SK-N-SH (cell line): ENCODE measurements around the gene ABCG4. TPM values are rescaled to one million over a fixed set of nuclear protein-coding genes. Genes with fewer than 3 reads are reported as not detected.

Source experiments
- CTCF ChIA-PET: fragments of 300-600, 350-600 bp; formaldehyde crosslinking; extraction: SDS; loops from one replicate; lab custom pipeline; 2021; lab: Yijun Ruan, JAX
- POLR2A ChIA-PET: fragments of 350-600 bp; sonication (Branson Sonifier 250); formaldehyde crosslinking; extraction: SDS; loops from one replicate; lab custom pipeline; 2020; ENCODE audit warnings: antibody characterized with exemption, inconsistent platforms; lab: Yijun Ruan, JAX
- DNase-seq: peaks from one replicate; pipeline ENCODE4 v3.0.0; 2012
- H2AFZ ChIP-seq: fragments of 200-600 bp; sonication (generic); 2 replicates; pipeline ENCODE4 v1.8.1; 2016; ENCODE audit warnings: antibody characterized with exemption, mild to moderate bottlenecking, low read depth
- H3F3A ChIP-seq: fragments of 200-600 bp; sonication (generic); replicated peaks from 2 replicates; pipeline ENCODE3; 2016; ENCODE audit warnings: antibody characterized with exemption, mild to moderate bottlenecking; ENCODE audit not compliant: insufficient read depth
- H3K27ac ChIP-seq, 2 experiments: fragments of 200-500 bp in 1 of 2; fragments of 200-600 bp in 1 of 2; sonication (Bioruptor generic) in 1 of 2; sonication (generic), shearing (Covaris generic) in 1 of 2; 2 replicates each; pipeline versions ENCODE4 v1.5.1 to v1.6.1; 2014 to 2016; ENCODE audit warnings: low read depth in 2 of 2, inconsistent platforms in 1 of 2, low read length in 1 of 2, mild to moderate bottlenecking in 1 of 2, mixed read lengths in 1 of 2
- H3K27me3 ChIP-seq: fragments of 200-600 bp; sonication (generic), shearing (Covaris generic); 2 replicates; pipeline ENCODE4 v1.6.1; 2016; ENCODE audit warnings: mixed run types; ENCODE audit not compliant: insufficient read depth
- H3K36me3 ChIP-seq, 2 experiments: fragments of 200-500 bp in 1 of 2; fragments of 200-600 bp in 1 of 2; sonication (Bioruptor generic) in 1 of 2; sonication (generic) in 1 of 2; replicated peaks in 1 of 2; 2 replicates each; pipeline versions ENCODE3 to v1.5.1; 2014 to 2016; ENCODE audit warnings: low read length in 1 of 2, mild to moderate bottlenecking in 1 of 2; ENCODE audit not compliant: insufficient read depth in 2 of 2, control insufficient read depth in 1 of 2
- H3K4me1 ChIP-seq, 2 experiments: fragments of 200-500 bp in 1 of 2; fragments of 200-600 bp in 1 of 2; sonication (Bioruptor generic) in 1 of 2; sonication (generic), shearing (Covaris generic) in 1 of 2; 2 replicates each; pipeline versions ENCODE4 v1.5.1 to v1.6.1; 2014 to 2016; ENCODE audit warnings: low read depth in 1 of 2, low read length in 1 of 2, mixed run types in 1 of 2; ENCODE audit not compliant: insufficient read depth in 2 of 2, control insufficient read depth in 1 of 2
- H3K4me2 ChIP-seq: fragments of 200-600 bp; sonication (generic), shearing (Covaris generic); 2 replicates; pipeline ENCODE4 v1.6.1; 2017; ENCODE audit warnings: mixed run types
- H3K4me3 ChIP-seq, 2 experiments: fragments of 200-500 bp in 1 of 2; fragments of 200-600 bp in 1 of 2; sonication (Bioruptor generic) in 1 of 2; sonication (generic), shearing (Covaris generic) in 1 of 2; 2 replicates each; pipeline versions ENCODE4 v1.5.1 to v1.8.1; 2014 to 2016; ENCODE audit warnings: low read depth in 2 of 2, inconsistent platforms in 1 of 2, low read length in 1 of 2, mild to moderate bottlenecking in 1 of 2, mixed read lengths in 1 of 2, moderate library complexity in 1 of 2
- H3K79me2 ChIP-seq: fragments of 200-600 bp; sonication (generic); 2 replicates; pipeline ENCODE4 v1.8.1; 2017; ENCODE audit warnings: mild to moderate bottlenecking; ENCODE audit not compliant: insufficient read depth
- H3K9ac ChIP-seq: fragments of 200-600 bp; sonication (generic); 2 replicates; pipeline ENCODE4 v1.6.1; 2017; ENCODE audit warnings: mixed run types
- H3K9me2 ChIP-seq: fragments of 200-600 bp; sonication (generic); 2 replicates; pipeline ENCODE4 v1.6.1; 2017; ENCODE audit warnings: mixed run types
- H3K9me3 ChIP-seq: fragments of 200-600 bp; sonication (generic); 2 replicates; pipeline ENCODE4 v1.6.1; 2017; ENCODE audit warnings: mixed run types, mild to moderate bottlenecking, moderate library complexity
- H4K20me1 ChIP-seq: fragments of 200-600 bp; sonication (generic); 2 replicates; pipeline ENCODE4 v1.6.1; 2017; ENCODE audit warnings: mild to moderate bottlenecking, mixed run types; ENCODE audit not compliant: insufficient read depth
- CHD2 ChIP-seq: fragments of 150-350 bp; IDR thresholded peaks from 2 replicates; pipeline ENCODE4 v1.6.1; 2018; ENCODE audit warnings: low read length; ENCODE audit not compliant: partially characterized antibody
- EZH2phosphoT487 ChIP-seq: fragments of 200-600 bp; sonication (generic); IDR thresholded peaks from 2 replicates; pipeline ENCODE4 v1.6.1; 2017; ENCODE audit warnings: low read depth, mixed run types, mild to moderate bottlenecking, antibody characterized with exemption, moderate library complexity, borderline replicate concordance
- JUND ChIP-seq: IDR thresholded peaks from 2 replicates; pipeline ENCODE4 v1.4.0; 2012
- MEF2A ChIP-seq: IDR thresholded peaks from 2 replicates; pipeline ENCODE4 v1.4.0; 2012; ENCODE audit warnings: low read depth, borderline replicate concordance
- NRF1 ChIP-seq: IDR thresholded peaks from 2 replicates; pipeline ENCODE4 v1.6.1; 2012; ENCODE audit warnings: low read depth, mild to moderate bottlenecking, low read length
- PBX3 ChIP-seq: IDR thresholded peaks from 2 replicates; pipeline ENCODE4; 2012
- POLR2AphosphoS5 ChIP-seq: IDR thresholded peaks from 2 replicates; pipeline ENCODE4 v1.6.1; 2012; ENCODE audit warnings: low read depth, low read length
- RFX5 ChIP-seq: IDR thresholded peaks from 2 replicates; pipeline ENCODE4 v1.6.1; 2012; ENCODE audit warnings: mild to moderate bottlenecking, improper control_type of control experiment, low read length
- RXRA ChIP-seq: IDR thresholded peaks from 2 replicates; pipeline ENCODE4 v1.4.0; 2012; ENCODE audit warnings: low read depth, mild to moderate bottlenecking, borderline replicate concordance
- TAF1 ChIP-seq: IDR thresholded peaks from 2 replicates; pipeline ENCODE4 v1.6.1; 2012; ENCODE audit warnings: low read depth, mild to moderate bottlenecking, low read length, moderate library complexity, borderline replicate concordance
- TEAD4 ChIP-seq: IDR thresholded peaks from 2 replicates; pipeline ENCODE4 v1.4.0; 2012; ENCODE audit warnings: mild to moderate bottlenecking, borderline replicate concordance; ENCODE audit not compliant: insufficient read depth
- USF2 ChIP-seq: fragments of 150-350 bp; IDR thresholded peaks from 2 replicates; pipeline ENCODE4 v1.6.1; 2017; ENCODE audit warnings: antibody characterized with exemption, low read length, low read depth, borderline replicate concordance
- ZBTB33 ChIP-seq: IDR thresholded peaks from 2 replicates; pipeline ENCODE4 v1.4.0; 2012; ENCODE audit warnings: low read depth, borderline replicate concordance
- WGBS: methylation state at CpG from one replicate; pipeline ENCODE4 v1.1.6; 2017; ENCODE audit warnings: low lambda C conversion rate; 5-methylcytosine and 5-hydroxymethylcytosine counted together
- polyA plus RNA-seq, 3 experiments: library from polyadenylated mRNA; depleted of rRNA; stranded (reverse); fragments of >200 nt; gene quantifications; 2 replicates each; pipeline ENCODE4 v1.2.3, GENCODE V29; 2012
- TF ChIP-seq, protein P1 (sequence below): IDR thresholded peaks from 2 replicates; pipeline ENCODE4 v1.4.0; 2012; ENCODE audit warnings: low read depth
- TF ChIP-seq, protein P2 (sequence below): IDR thresholded peaks from 2 replicates; pipeline ENCODE4 v1.6.1; 2012; ENCODE audit warnings: mild to moderate bottlenecking, low read depth, low read length, moderate library complexity

Gene ABCG4
- polyA plus RNA-seq, 1 of the 3 experiments (the other 2 are of a cell fraction) = 0.72 TPM

GRCh38 chr11:119147604-119148333 lies 1.1 kb upstream of the ABCG4 start:
- no peaks in the 10 kb centered on the region for H3K79me2 ChIP-seq
- no peak overlapping the region for H2AFZ ChIP-seq
- H3K4me2 ChIP-seq = no peak overlapping the region
- TF ChIP-seq RFX5 (no peak), EZH2phosphoT487 (no peak), MEF2A (no peak), NRF1 (no peak), TEAD4 (no peak), PBX3 (no peak), ZBTB33 (no peak), USF2 (no peak), CHD2 (no peak), POLR2AphosphoS5 (no peak), RXRA (no peak), TAF1 (no peak), JUND (no peak)
- TF ChIP-seq, protein P1, sequence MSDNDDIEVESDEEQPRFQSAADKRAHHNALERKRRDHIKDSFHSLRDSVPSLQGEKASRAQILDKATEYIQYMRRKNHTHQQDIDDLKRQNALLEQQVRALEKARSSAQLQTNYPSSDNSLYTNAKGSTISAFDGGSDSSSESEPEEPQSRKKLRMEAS = no peak
- TF ChIP-seq, protein P2, sequence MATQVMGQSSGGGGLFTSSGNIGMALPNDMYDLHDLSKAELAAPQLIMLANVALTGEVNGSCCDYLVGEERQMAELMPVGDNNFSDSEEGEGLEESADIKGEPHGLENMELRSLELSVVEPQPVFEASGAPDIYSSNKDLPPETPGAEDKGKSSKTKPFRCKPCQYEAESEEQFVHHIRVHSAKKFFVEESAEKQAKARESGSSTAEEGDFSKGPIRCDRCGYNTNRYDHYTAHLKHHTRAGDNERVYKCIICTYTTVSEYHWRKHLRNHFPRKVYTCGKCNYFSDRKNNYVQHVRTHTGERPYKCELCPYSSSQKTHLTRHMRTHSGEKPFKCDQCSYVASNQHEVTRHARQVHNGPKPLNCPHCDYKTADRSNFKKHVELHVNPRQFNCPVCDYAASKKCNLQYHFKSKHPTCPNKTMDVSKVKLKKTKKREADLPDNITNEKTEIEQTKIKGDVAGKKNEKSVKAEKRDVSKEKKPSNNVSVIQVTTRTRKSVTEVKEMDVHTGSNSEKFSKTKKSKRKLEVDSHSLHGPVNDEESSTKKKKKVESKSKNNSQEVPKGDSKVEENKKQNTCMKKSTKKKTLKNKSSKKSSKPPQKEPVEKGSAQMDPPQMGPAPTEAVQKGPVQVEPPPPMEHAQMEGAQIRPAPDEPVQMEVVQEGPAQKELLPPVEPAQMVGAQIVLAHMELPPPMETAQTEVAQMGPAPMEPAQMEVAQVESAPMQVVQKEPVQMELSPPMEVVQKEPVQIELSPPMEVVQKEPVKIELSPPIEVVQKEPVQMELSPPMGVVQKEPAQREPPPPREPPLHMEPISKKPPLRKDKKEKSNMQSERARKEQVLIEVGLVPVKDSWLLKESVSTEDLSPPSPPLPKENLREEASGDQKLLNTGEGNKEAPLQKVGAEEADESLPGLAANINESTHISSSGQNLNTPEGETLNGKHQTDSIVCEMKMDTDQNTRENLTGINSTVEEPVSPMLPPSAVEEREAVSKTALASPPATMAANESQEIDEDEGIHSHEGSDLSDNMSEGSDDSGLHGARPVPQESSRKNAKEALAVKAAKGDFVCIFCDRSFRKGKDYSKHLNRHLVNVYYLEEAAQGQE = no peak
- H4K20me1 ChIP-seq = no peaks in the 10 kb centered on the region
- peaks cover 0 to 13% of the 10 kb centered on the region in 2 experiments; a peak in 1 of 4 replicates for H3K4me1 ChIP-seq
- no peak overlapping the region for H3K27ac ChIP-seq
- ChIA-PET POLR2A (interaction anchor here (0.6 kb wide), 1 partner anchor 227 kb away, joined by 4 read pairs; no protein-coding TSS in a partner anchor), CTCF (interaction anchor here (0.6 to 2.5 kb wide), 7 partner anchors 10 to 192 kb away, joined by 3 to 11 read pairs (median 6); partner anchors contain the start of gene C2CD2L)
- no peaks in the 10 kb centered on the region for H3K36me3 ChIP-seq
- H3K4me3 ChIP-seq = no peak overlapping the region
- H3K9me3 ChIP-seq = no peaks in the 10 kb centered on the region
- DNase-seq = no peak
- H3F3A ChIP-seq = no peaks in the 10 kb centered on the region
- no peaks in the 10 kb centered on the region for H3K9me2 ChIP-seq
- H3K27me3 ChIP-seq = no peaks in the 10 kb centered on the region
- H3K9ac ChIP-seq = no peak overlapping the region
- WGBS = 88% methylated on average over 6 of the region's 6 CpGs
